Measurements from ENCODE around the gene CHADL. TPM values are rescaled to one million over a fixed set of nuclear protein-coding genes. Genes with fewer than 3 reads are reported as not detected.
A peak's percentile ranks its signal among the peaks of the same experiment; 100 is the strongest.

Gene CHADL
- polyA plus RNA-seq, 1 of the 3 experiments (the other 2 are of a cell fraction) = 0.03 TPM

- peak within 1 kb of the TSS; percentile 76 for H3K4me2 ChIP-seq
- 6% methylated on average over 14 of the region's 47 CpGs for WGBS (ENCODE audit: low lambda C conversion rate)
- H3K36me3 ChIP-seq (replicated peaks in 1 of 2; ENCODE audit: control insufficient read depth in 1 of 2, insufficient read depth in 2 of 2, low read length in 1 of 2) = no peaks in the 10 kb centered on the region
- DNase-seq = peak; percentile 90
- peak within 1 kb of the TSS; percentile 72; the same call in 1 of the 2 replicates for H2AFZ ChIP-seq (ENCODE audit: low read depth)
- peak within 1 kb of the TSS in 1 of 2 experiments; percentile 48; a peak in 1 of 4 replicates for H3K27ac ChIP-seq (ENCODE audit: low read depth in 2 of 2, low read length in 1 of 2)
- no peaks in the 10 kb centered on the region for H3K9me2 ChIP-seq
- ChIA-PET POLR2A (no interaction called here), CTCF (no interaction called here)
- no peaks in the 10 kb centered on the region for H4K20me1 ChIP-seq (ENCODE audit: insufficient read depth)
- H3K9me3 ChIP-seq = no peaks in the 10 kb centered on the region
- no peaks in the 10 kb centered on the region for H3F3A ChIP-seq (replicated peaks; ENCODE audit: insufficient read depth)
- H3K4me1 ChIP-seq (ENCODE audit: control insufficient read depth in 1 of 2, insufficient read depth in 2 of 2, low read depth in 1 of 2, low read length in 1 of 2) = peaks cover 0 to 4% of the 10 kb centered on the region in 2 experiments; a peak in 1 of 4 replicates
- H3K9ac ChIP-seq = peak within 1 kb of the TSS; percentile 72
- peaks cover 18% of the 10 kb centered on the region for H3K79me2 ChIP-seq (ENCODE audit: insufficient read depth)
- peak within 1 kb of the TSS; percentile 60 to 70 for H3K4me3 ChIP-seq (ENCODE audit: low read depth in 2 of 2, low read length in 1 of 2)
- no peaks in the 10 kb centered on the region for H3K27me3 ChIP-seq (ENCODE audit: insufficient read depth)
- TF ChIP-seq NFIC (IDR thresholded peaks at IDR 0.05; ENCODE audit: borderline replicate concordance) (no peak), TEAD4 (IDR thresholded peaks at IDR 0.05; ENCODE audit: borderline replicate concordance, insufficient read depth) (no peak), JUND (IDR thresholded peaks at IDR 0.05) (no peak), FOSL2 (IDR thresholded peaks at IDR 0.05; ENCODE audit: borderline replicate concordance, low read depth) (no peak), RFX5 (IDR thresholded peaks at IDR 0.05; ENCODE audit: low read length) (peak; percentile 59; the same call in 1 of the 2 replicates), NRF1 (IDR thresholded peaks at IDR 0.05; ENCODE audit: low read depth, low read length) (no peak), RCOR1 (IDR thresholded peaks at IDR 0.05; ENCODE audit: low read length) (no peak), RAD21 (IDR thresholded peaks at IDR 0.05; ENCODE audit: low read length) (no peak), TAF1 (IDR thresholded peaks at IDR 0.05; ENCODE audit: borderline replicate concordance, low read depth, low read length) (peak; percentile 53), GABPA (IDR thresholded peaks at IDR 0.05; ENCODE audit: low read depth) (peak; percentile 63), GATA2 (CRISPR knock-in tag; IDR thresholded peaks at IDR 0.05) (no peak), ELF1 (IDR thresholded peaks at IDR 0.05) (peak; percentile 64; the same call in 1 of the 2 replicates), POLR2AphosphoS5 (IDR thresholded peaks at IDR 0.05; ENCODE audit: low read depth, low read length) (peak; percentile 23; the same call in 1 of the 2 replicates), USF1 (IDR thresholded peaks at IDR 0.05; ENCODE audit: borderline replicate concordance, low read depth) (no peak), SIN3A (IDR thresholded peaks at IDR 0.05; ENCODE audit: borderline replicate concordance, low read depth, low read length) (no peak), FOXM1 (IDR thresholded peaks at IDR 0.05; ENCODE audit: low read depth) (no peak), MEF2A (IDR thresholded peaks at IDR 0.05; ENCODE audit: borderline replicate concordance, low read depth) (no peak), USF2 (IDR thresholded peaks at IDR 0.05; ENCODE audit: borderline replicate concordance, low read depth, low read length) (no peak), RXRA (IDR thresholded peaks at IDR 0.05; ENCODE audit: borderline replicate concordance, low read depth) (no peak), ZBTB33 (IDR thresholded peaks at IDR 0.05; ENCODE audit: borderline replicate concordance, low read depth) (no peak), FOXJ3 (CRISPR knock-in tag; IDR thresholded peaks at IDR 0.05) (no peak)
- TF ChIP-seq, protein P1, sequence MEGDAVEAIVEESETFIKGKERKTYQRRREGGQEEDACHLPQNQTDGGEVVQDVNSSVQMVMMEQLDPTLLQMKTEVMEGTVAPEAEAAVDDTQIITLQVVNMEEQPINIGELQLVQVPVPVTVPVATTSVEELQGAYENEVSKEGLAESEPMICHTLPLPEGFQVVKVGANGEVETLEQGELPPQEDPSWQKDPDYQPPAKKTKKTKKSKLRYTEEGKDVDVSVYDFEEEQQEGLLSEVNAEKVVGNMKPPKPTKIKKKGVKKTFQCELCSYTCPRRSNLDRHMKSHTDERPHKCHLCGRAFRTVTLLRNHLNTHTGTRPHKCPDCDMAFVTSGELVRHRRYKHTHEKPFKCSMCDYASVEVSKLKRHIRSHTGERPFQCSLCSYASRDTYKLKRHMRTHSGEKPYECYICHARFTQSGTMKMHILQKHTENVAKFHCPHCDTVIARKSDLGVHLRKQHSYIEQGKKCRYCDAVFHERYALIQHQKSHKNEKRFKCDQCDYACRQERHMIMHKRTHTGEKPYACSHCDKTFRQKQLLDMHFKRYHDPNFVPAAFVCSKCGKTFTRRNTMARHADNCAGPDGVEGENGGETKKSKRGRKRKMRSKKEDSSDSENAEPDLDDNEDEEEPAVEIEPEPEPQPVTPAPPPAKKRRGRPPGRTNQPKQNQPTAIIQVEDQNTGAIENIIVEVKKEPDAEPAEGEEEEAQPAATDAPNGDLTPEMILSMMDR (IDR thresholded peaks at IDR 0.05) = no peak
- TF ChIP-seq, protein P2, sequence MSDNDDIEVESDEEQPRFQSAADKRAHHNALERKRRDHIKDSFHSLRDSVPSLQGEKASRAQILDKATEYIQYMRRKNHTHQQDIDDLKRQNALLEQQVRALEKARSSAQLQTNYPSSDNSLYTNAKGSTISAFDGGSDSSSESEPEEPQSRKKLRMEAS (IDR thresholded peaks at IDR 0.05; ENCODE audit: low read depth) = 0 out of 2 replicates have a peak, but pooled peaks have one; percentile 9
- TF ChIP-seq, protein P3, sequence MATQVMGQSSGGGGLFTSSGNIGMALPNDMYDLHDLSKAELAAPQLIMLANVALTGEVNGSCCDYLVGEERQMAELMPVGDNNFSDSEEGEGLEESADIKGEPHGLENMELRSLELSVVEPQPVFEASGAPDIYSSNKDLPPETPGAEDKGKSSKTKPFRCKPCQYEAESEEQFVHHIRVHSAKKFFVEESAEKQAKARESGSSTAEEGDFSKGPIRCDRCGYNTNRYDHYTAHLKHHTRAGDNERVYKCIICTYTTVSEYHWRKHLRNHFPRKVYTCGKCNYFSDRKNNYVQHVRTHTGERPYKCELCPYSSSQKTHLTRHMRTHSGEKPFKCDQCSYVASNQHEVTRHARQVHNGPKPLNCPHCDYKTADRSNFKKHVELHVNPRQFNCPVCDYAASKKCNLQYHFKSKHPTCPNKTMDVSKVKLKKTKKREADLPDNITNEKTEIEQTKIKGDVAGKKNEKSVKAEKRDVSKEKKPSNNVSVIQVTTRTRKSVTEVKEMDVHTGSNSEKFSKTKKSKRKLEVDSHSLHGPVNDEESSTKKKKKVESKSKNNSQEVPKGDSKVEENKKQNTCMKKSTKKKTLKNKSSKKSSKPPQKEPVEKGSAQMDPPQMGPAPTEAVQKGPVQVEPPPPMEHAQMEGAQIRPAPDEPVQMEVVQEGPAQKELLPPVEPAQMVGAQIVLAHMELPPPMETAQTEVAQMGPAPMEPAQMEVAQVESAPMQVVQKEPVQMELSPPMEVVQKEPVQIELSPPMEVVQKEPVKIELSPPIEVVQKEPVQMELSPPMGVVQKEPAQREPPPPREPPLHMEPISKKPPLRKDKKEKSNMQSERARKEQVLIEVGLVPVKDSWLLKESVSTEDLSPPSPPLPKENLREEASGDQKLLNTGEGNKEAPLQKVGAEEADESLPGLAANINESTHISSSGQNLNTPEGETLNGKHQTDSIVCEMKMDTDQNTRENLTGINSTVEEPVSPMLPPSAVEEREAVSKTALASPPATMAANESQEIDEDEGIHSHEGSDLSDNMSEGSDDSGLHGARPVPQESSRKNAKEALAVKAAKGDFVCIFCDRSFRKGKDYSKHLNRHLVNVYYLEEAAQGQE (IDR thresholded peaks at IDR 0.05; ENCODE audit: low read depth, low read length) = no peak
These were observed 35.5 kb downstream of the CHADL start, which contains the start of gene L3MBTL2 for GRCh38 chr22:41204992-41205900. Gene L3MBTL2, plus strand, starts transcription at chr22:41205312. Its CDS starts 51 bp downstream, at chr22:41205363.

Measured in SK-N-SH (cell line).